Stimulated activated CD8-positive, alpha-beta memory T cell treated with anti-CD3 and anti-CD28 coated beads, Interleukin-15, amount 100 ng/mL, for 1 hour (primary cell): ENCODE data around the gene CACNG3.

Experiments used
- DNase-seq: peaks from one replicate; pipeline ENCODE4 v3.0.0-alpha.2; 2020; ENCODE audit warnings: low read depth

Gene CACNG3

GRCh38 chr16:24396350-24397271 is 140.5 kb downstream of the CACNG3 start:
- no peak for DNase-seq

GRCh38 chr16:24409045-24409444 is 152.9 kb downstream of the CACNG3 start:
- DNase-seq: no peak
